HepG2 (cell line): Measurements from ENCODE around the gene MOGAT3. TPM values are rescaled to one million over a fixed set of nuclear protein-coding genes. Genes with fewer than 3 reads are reported as not detected.

ENCODE experiments used
- ATF4 ChIP-seq, 2 experiments: fragments of 450-650 bp in 1 of 2; sonication (generic) in 1 of 2; formaldehyde crosslinking; IDR thresholded peaks; 2 replicates each; pipeline versions ENCODE4 v1.5.0 to v1.8.0; 2020 to 2022; ENCODE audit warnings: mild to moderate bottlenecking in 1 of 2, missing genetic modification reagents in 1 of 2
- CBX1 ChIP-seq: IDR thresholded peaks from one replicate; pipeline ENCODE4 v1.6.1; 2016; ENCODE audit warnings: antibody characterized with exemption, low read depth
- FOSL2 ChIP-seq: sonication (generic); formaldehyde crosslinking; IDR thresholded peaks from 2 replicates; pipeline ENCODE4 v1.4.0; 2020; ENCODE audit warnings: missing genetic modification reagents
- FOXA3 ChIP-seq: IDR thresholded peaks from 2 replicates; pipeline ENCODE4 v1.6.1; 2016; ENCODE audit warnings: missing genetic modification reagents, missing compliant biosample characterization
- HNRNPH1 ChIP-seq: fragments of 200-400 bp; formaldehyde crosslinking; optimal IDR thresholded peaks from 2 replicates; pipeline ENCODE3; 2017; ENCODE audit warnings: mild to moderate bottlenecking, low read depth, low read length
- NFAT5 ChIP-seq: sonication (generic); formaldehyde crosslinking; IDR thresholded peaks from 2 replicates; pipeline ENCODE4 v1.4.0; 2020; ENCODE audit warnings: missing genetic modification reagents
- NFYB ChIP-seq: sonication (generic); formaldehyde crosslinking; IDR thresholded peaks from 2 replicates; pipeline ENCODE4 v1.4.0; 2020; ENCODE audit warnings: missing genetic modification reagents
- SNAI1 ChIP-seq: sonication (generic); formaldehyde crosslinking; IDR thresholded peaks from 2 replicates; pipeline ENCODE4 v1.5.0; 2020; ENCODE audit warnings: mild to moderate bottlenecking, missing genetic modification reagents, borderline replicate concordance
- SP140L ChIP-seq: sonication (generic); formaldehyde crosslinking; IDR thresholded peaks from 2 replicates; pipeline ENCODE4 v1.4.0; 2020; ENCODE audit warnings: missing genetic modification reagents, borderline replicate concordance
- SYNCRIP ChIP-seq: fragments of 200-400 bp; formaldehyde crosslinking; IDR thresholded peaks from 2 replicates; pipeline ENCODE4 v1.6.1; 2018; ENCODE audit warnings: mild to moderate bottlenecking, low read depth, low read length; ENCODE audit not compliant: insufficient read depth
- ZBED4 ChIP-seq: sonication (generic); formaldehyde crosslinking; IDR thresholded peaks from 2 replicates; pipeline ENCODE4 v1.4.0; 2020; ENCODE audit warnings: missing genetic modification reagents, borderline replicate concordance
- ZNF136 ChIP-seq: sonication (generic); formaldehyde crosslinking; IDR thresholded peaks from 2 replicates; pipeline ENCODE4 v1.8.1; 2022; ENCODE audit warnings: low read depth, mild to moderate bottlenecking, moderate library complexity, missing genetic modification reagents
- ZNF33A ChIP-seq: sonication (generic); formaldehyde crosslinking; IDR thresholded peaks from 2 replicates; pipeline ENCODE4 v1.5.1; 2020; ENCODE audit warnings: missing genetic modification reagents, mild to moderate bottlenecking, moderate library complexity, borderline replicate concordance
- ZNF572 ChIP-seq: sonication (generic); formaldehyde crosslinking; IDR thresholded peaks from 2 replicates; pipeline ENCODE4 v1.5.1; 2020; ENCODE audit warnings: mild to moderate bottlenecking, missing genetic modification reagents
- ZNF770 ChIP-seq: sonication (generic); formaldehyde crosslinking; IDR thresholded peaks from 2 replicates; pipeline ENCODE4 v1.5.0; 2020; ENCODE audit warnings: mild to moderate bottlenecking, missing genetic modification reagents
- polyA plus RNA-seq, 8 experiments: library from polyadenylated mRNA; depleted of rRNA in 3 of 8; stranded (reverse) in 7 of 8; unstranded in 1 of 8; fragments of >200 nt; fragmentation: Illumina TruSeq in 4 of 8; extraction: Trizol in 4 of 8; gene quantifications; 2 replicates each; pipeline versions ENCODE4 v1.2.1 to v1.2.3, GENCODE V29; 2011 to 2016; ENCODE audit warnings: low read depth in 4 of 8, missing spikeins in 1 of 8, mixed read lengths in 1 of 8; ENCODE audit not compliant: insufficient read depth in 1 of 8
- total RNA-seq, 5 experiments: library from RNA; depleted of rRNA; stranded (reverse); fragments of >200 nt; fragmentation: Illumina TruSeq; extraction: Trizol; gene quantifications; 2 replicates each; pipeline ENCODE4 v1.2.3, GENCODE V29; 2016; ENCODE audit warnings: low read depth in 1 of 5
- TF ChIP-seq, protein P1 (sequence below): sonication (generic); formaldehyde crosslinking; IDR thresholded peaks from 2 replicates; pipeline ENCODE4 v1.8.1; 2023; ENCODE audit warnings: mild to moderate bottlenecking, moderate library complexity, missing genetic modification reagents

MOGAT3 gene
- total and polyA plus RNA-seq, 2 of the 13 experiments (the other 11 are each of a cell fraction or from before 2014, with no cell fraction given), result 22.5 to 30.5 TPM

DNA sequence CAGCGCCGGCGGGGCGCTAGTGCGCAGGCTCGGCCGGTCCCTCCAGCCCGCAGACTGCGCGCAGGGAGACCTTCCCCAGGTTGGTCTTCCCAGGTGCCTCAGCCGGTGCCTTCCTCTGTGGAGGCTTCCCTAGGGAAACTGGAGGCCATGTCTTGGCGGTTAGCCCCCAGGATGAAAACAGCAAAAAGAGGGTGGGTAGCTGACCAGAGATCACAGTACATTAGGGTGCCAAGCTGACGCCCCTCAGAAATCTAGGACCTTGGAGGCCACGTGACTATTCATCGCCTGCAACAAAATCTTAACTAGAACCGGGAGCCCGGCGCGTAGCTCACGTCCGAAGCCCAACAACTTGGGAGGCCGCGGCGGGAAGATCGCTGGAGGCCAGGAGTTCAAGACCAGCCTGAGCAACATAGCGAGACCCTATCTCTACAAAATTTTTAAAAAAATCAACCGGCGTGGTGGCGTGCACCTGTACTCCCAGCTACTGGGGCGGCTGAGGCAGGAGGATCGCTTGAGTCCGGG lies 44.4 kb upstream of the MOGAT3 start (continued):
- TF ChIP-seq ZBED4 (CRISPR knock-in tag) (no peak), SP140L (CRISPR knock-in tag) (no peak), NFYB (CRISPR knock-in tag) (no peak), ZNF33A (CRISPR knock-in tag) (no peak), NFAT5 (no peak), ZNF572 (CRISPR knock-in tag) (no peak), FOSL2 (CRISPR knock-in tag) (no peak), SYNCRIP (no peak), HNRNPH1 (no peak), SNAI1 (CRISPR knock-in tag) (no peak), ZNF136 (CRISPR knock-in tag) (no peak), FOXA3 (CRISPR knock-in tag) (no peak), ATF4 (CRISPR knock-in tag; IDR thresholded peaks at IDR 0.05) (no peak; a peak in 1 of 4 replicates), CBX1 (peak; percentile 21), ZNF770 (CRISPR knock-in tag) (no peak)
- TF ChIP-seq, protein P1, sequence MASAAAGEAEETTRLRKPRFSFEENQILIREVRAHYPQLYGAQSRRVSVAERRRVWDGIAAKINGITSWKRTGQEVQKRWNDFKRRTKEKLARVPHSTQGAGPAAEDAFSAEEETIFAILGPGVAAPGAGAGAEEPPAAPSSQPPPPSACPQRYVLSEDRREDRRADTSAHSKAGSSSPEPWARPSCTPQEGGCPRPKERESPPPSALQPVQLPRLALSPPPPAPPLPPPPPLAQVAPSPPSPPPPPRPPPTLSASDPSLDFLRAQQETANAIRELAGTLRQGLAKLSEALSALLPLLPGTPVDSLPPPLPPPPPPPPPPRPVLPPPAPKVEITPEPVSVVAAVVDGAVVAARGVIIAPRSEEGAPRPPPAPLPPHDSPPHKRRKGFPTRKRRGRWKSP (CRISPR knock-in tag), result no peak
